Measurements from ENCODE around the gene FAF1. TPM values are rescaled to one million over a fixed set of nuclear protein-coding genes. Genes with fewer than 3 reads are reported as not detected.

The FAF1 gene
- total and polyA plus RNA-seq, 2 donors (not counting 3 experiments of a cell fraction or from before 2014, with no cell fraction given), result 9.0 to 57.6 TPM

- H3K79me2 ChIP-seq (ENCODE audit: control insufficient read depth, insufficient read depth, low read length), result no peaks in the 10 kb centered on the region
- H3K27ac ChIP-seq (ENCODE audit: insufficient read depth, low read depth, low read length), result no peak overlapping the region
- TF ChIP-seq FOS (IDR thresholded peaks at IDR 0.05; ENCODE audit: borderline replicate concordance, insufficient read depth, low read length) (no peak), MAX (IDR thresholded peaks at IDR 0.05; ENCODE audit: insufficient read depth, insufficient read length) (no peak), CTCF (IDR thresholded peaks at IDR 0.05; ENCODE audit: extremely low read depth in 1 of 2, insufficient read depth in 1 of 2, low read depth in 1 of 2, low read length in 2 of 2) (no peak), POLR2A (IDR thresholded peaks at IDR 0.05; ENCODE audit: low read depth, low read length) (no peak), JUN (IDR thresholded peaks at IDR 0.05; ENCODE audit: borderline replicate concordance, insufficient read depth, insufficient read length, low read depth) (no peak), POLR2AphosphoS5 (IDR thresholded peaks at IDR 0.05; ENCODE audit: insufficient read depth, low read depth, low read length) (no peak), GATA2 (IDR thresholded peaks at IDR 0.05; ENCODE audit: insufficient read depth, insufficient read length, low read depth, low read length) (no peak), EZH2 (IDR thresholded peaks at IDR 0.05; ENCODE audit: borderline replicate concordance, low read depth, low read length, severe bottlenecking) (no peak)
- H4K20me1 ChIP-seq (replicated peaks; ENCODE audit: control insufficient read depth, extremely low read depth, insufficient read depth, low read length), result no peaks in the 10 kb centered on the region
- dilution Hi-C loops (cut with MboI; ENCODE audit: extremely low pct_ligation_motif_present, low sequenced_read_pairs), result no loop called here
- ChIA-PET CTCF (interaction anchor here (2.2 kb wide), 1 partner anchor 66 kb away, joined by 4 read pairs; no protein-coding TSS in a partner anchor), POLR2A (no interaction called here)
- DNase-seq (ENCODE audit: low read depth, low spot score), result no peak
- H3K9me3 ChIP-seq (replicated peaks; ENCODE audit: control insufficient read depth, insufficient read depth, low read length), result no peaks in the 10 kb centered on the region
- no peak overlapping the region for H3K4me2 ChIP-seq (ENCODE audit: insufficient read depth, low read length)
- no peak for FAIRE-seq
- H3K4me3 ChIP-seq (replicated peaks in 1 of 3; ENCODE audit: insufficient read depth in 1 of 3, low read depth in 1 of 3, low read length in 3 of 3), result no peak overlapping the region
- H3K36me3 ChIP-seq (ENCODE audit: control insufficient read depth in 2 of 2, extremely low read depth in 1 of 2, insufficient read depth in 2 of 2, low read length in 2 of 2), result no peaks in the 10 kb centered on the region
- no peak overlapping the region for H3K9ac ChIP-seq (replicated peaks; ENCODE audit: extremely low read depth, insufficient read depth, low read length)
- H2AFZ ChIP-seq (ENCODE audit: low read depth, low read length), result no peak overlapping the region
- no peaks in the 10 kb centered on the region for H3K27me3 ChIP-seq (ENCODE audit: control insufficient read depth in 2 of 2, insufficient read depth in 2 of 2, low read length in 2 of 2)
- no peaks in the 10 kb centered on the region for H3K9me1 ChIP-seq (replicated peaks; ENCODE audit: control insufficient read depth, extremely low read depth, insufficient read depth, low read length)
- intact Hi-C loops (cut with micrococcal nuclease), result no loop called here
- H3K4me1 ChIP-seq (ENCODE audit: control insufficient read depth, extremely low read depth, insufficient read depth, low read length), result no peaks in the 10 kb centered on the region
- no TSS peak for BruUV-seq (replicated peaks)
Observed at GRCh38 chr1:50995651-50996050, 35.6 kb upstream of the FAF1 start.
